Brain microvascular endothelial cell (primary cell): Measurements from ENCODE around the gene PCGF3.

Source experiments
- DNase-seq: peaks from one replicate; pipeline ENCODE4 v3.0.0-alpha.2; 2020
- H3K27ac ChIP-seq: fragments of 250-450 bp; sonication (Bioruptor Pico); 2 replicates; pipeline ENCODE4 v1.5.1; 2020; ENCODE audit warnings: mild to moderate bottlenecking, moderate library complexity
- H3K27me3 ChIP-seq: fragments of 250-450 bp; sonication (Bioruptor Pico); replicated peaks from 2 replicates; pipeline ENCODE4 v1.5.1; 2020; ENCODE audit warnings: mild to moderate bottlenecking
- H3K36me3 ChIP-seq: fragments of 250-450 bp; sonication (Bioruptor Pico); replicated peaks from 2 replicates; pipeline ENCODE4 v1.5.1; 2020; ENCODE audit warnings: mild to moderate bottlenecking
- H3K4me3 ChIP-seq: 2 replicates; pipeline ENCODE4 v1.5.1; 2011; ENCODE audit warnings: low read depth, mild to moderate bottlenecking, control low read depth, low read length, moderate library complexity
- CTCF ChIP-seq: IDR thresholded peaks from 2 replicates; pipeline ENCODE4 v1.5.1; 2011; ENCODE audit warnings: low read depth, mild to moderate bottlenecking, moderate library complexity, low read length, control low read depth, inconsistent platforms; ENCODE audit errors: missing control alignments
- in situ Hi-C: cut with HindIII; loops from 2 replicates; pipeline ENCODE4 v1.10.0; 2017; ENCODE audit warnings: low sequenced_read_pairs, low pct_ligation_motif_present

Gene PCGF3

DNA sequence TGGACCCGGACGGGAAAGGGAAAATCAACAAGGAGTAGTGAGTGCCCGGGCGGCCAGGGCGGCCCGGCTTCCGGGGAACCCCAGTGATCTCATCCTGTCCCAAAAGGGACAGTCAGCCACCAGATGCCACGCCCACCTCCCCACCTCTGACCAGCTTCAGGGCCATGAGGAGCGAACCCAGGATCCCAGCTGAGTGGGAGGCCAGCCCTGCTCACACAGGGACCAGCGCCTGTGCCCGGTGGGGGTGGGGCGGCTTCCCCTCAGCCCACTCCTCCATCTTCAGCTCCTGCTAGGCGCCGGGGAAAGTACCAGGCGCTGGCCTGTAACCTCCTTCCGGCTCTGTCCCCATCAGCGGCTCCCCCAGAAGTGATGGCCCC lies 25.1 kb upstream of the PCGF3 start:
- H3K4me3 ChIP-seq = peak overlapping the region; percentile 15
- H3K27ac ChIP-seq = no peak overlapping the region
- no peaks in the 10 kb centered on the region for H3K36me3 ChIP-seq
- in situ Hi-C loops = no loop called here
- no peak for TF ChIP-seq CTCF
- no peaks in the 10 kb centered on the region for H3K27me3 ChIP-seq
- no peak for DNase-seq

DNA sequence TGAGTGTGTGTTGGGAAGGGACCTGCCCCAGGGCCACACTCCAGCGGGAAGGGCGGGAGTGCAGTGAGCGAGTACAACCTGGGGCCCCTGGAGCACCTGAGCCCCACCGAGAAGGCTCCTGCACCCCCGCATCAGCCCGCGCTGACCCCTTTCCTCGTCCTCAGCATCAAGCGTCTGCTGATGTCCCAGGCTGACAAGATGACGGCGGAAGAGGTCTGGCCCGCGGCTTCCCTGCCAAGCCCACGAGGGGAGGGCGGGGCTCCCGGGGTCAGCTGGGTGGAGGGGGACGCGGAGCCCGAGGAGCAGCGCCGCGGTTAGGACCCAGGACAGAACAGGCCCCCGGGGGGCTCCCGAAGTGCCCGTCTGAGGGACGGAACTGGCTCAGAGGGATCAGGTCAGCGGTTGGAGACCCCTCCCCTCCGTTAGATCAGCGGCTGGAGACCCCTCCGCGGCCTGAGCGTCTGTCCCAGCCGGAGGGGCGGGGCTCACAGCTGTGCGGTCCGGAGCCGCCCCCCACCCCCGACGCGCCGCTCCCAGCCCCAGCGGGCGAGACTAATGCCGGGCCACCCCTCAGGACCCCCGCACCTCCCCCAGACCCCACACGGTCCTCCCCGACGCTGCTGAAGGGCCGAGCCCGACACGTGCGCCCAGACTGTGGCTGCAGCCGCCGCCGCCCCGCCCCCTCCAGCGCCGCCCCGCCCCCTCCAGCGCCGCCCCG lies 24.5 kb upstream of the PCGF3 start:
- peak overlapping the region; percentile 42 for H3K4me3 ChIP-seq
- no peaks in the 10 kb centered on the region for H3K36me3 ChIP-seq
- DNase-seq = no peak
- H3K27me3 ChIP-seq = no peaks in the 10 kb centered on the region
- in situ Hi-C loops = no loop called here
- no peak overlapping the region for H3K27ac ChIP-seq
- no peak for TF ChIP-seq CTCF

DNA sequence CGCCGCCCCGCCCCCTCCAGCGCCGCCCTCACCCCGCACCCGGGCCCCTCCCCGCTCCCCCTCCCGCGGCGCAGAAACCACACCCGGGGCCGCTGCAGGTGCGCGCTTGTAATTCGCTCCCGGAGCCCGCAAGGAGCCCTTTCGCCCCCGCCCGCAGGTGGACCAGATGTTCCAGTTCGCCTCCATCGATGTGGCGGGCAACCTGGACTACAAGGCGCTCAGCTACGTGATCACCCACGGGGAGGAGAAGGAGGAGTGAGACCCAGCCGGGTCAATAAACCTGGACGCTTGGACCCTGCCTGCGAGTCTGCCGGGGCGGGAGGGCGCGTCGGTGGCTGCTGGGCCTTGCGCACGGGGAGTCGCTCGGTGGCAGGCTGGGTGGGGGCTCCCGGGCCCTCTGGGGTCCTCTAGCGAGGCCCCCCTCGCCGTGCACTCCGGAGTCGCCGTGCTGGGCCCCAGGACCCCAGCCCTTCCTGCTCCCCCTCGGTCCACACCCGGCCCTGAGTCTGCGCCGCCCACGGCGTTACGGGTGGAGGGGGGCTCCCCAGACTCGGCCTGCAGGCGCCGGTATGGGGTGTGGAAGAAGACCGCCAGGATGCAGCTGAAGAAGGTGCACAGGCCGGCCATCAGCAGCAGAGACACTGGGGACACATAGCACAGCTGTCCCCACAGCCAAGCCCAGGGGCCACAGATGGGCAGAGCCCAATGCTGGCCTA lies 23.7 kb upstream of the PCGF3 start:
- no peak for DNase-seq
- H3K36me3 ChIP-seq = no peaks in the 10 kb centered on the region
- no peak for TF ChIP-seq CTCF
- H3K4me3 ChIP-seq = no peak overlapping the region
- H3K27me3 ChIP-seq = no peaks in the 10 kb centered on the region
- H3K27ac ChIP-seq = no peak overlapping the region
- in situ Hi-C loops = no loop called here

DNA sequence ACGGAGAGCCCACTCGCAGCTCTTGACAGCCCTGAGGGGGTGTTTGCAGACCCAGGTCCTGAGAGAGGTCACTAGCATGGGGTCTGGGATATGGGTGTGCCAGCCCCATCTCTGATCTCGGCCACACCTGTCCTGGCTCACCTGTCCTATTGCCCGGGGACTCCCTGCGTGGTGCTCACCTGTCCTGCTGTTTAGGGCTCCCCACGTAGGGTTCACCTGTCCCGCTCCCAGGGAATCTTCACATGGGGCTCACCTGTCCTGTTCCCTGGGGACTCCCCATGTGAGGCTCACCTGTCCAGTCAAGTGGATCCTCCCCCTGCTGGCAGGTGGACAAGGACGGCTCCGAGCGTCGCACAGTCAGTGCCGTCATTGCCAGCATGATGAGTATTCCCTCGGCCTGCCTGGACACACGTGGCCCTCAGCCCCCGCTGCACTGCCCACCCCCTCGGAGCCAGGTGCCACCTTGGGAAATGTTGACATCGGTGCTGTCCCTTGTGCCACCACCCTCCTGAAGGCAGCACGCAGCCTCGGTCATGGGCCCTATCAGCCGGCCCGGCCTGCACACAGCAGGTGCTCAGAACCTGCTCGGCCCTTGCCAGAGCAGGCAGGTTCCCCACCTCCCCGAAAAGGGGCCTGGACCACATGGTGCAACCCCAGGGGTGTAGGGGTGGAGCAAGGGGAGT lies 23.0 kb upstream of the PCGF3 start:
- TF ChIP-seq CTCF = no peak
- DNase-seq = no peak
- Histone ChIP-seq H3K27me3 (no peaks in the 10 kb centered on the region), H3K4me3 (no peak overlapping the region), H3K27ac (no peak overlapping the region), H3K36me3 (no peaks in the 10 kb centered on the region)
- in situ Hi-C loops = no loop called here

DNA sequence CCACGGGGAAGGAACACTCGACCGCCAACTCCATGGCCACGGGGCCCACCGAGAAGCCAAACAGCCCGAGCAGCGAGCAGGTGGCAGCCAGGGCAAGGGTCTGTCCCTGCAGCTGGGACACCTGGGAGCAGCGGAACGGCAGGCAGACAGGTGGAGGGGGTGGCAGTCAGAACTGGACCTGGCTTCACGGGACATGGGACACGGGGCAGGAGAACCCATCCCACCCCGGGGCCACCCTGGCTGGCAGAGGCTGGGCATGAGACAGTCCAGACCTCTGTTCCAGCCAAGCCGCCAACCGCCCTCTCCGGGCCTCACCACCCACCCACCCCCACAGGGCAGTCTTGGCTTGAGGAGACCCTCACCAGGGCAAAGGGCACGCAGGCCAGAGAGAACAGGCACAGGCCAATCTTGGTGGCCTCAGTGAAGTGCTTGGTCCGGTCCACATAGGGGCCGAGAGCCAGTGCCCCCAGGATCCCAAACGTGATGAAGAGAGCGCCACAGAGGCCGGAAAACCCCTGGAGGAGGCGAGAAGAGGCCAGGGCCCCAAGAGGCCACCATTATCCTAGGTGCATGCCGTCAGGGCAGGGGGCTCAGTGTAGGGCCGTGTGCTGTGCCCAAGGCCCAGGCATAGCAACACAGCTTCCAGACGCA lies 22.3 kb upstream of the PCGF3 start:
- Histone ChIP-seq H3K4me3 (no peak overlapping the region), H3K27me3 (no peaks in the 10 kb centered on the region), H3K36me3 (no peaks in the 10 kb centered on the region), H3K27ac (no peak overlapping the region)
- TF ChIP-seq CTCF = no peak
- DNase-seq = no peak
- in situ Hi-C loops = no loop called here
